RWPE1 (cell line): ENCODE data around the gene PKIG.
A peak's percentile ranks its signal among the peaks of the same experiment; 100 is the strongest.

Experiments
- CTCF ChIA-PET: fragments of 350-600 bp; sonication (Branson Sonifier 250); formaldehyde crosslinking; extraction: SDS; loops from one replicate; lab custom pipeline; 2021; lab: Yijun Ruan, JAX
- POLR2A ChIA-PET: fragments of 400-600 bp; formaldehyde crosslinking; extraction: SDS; loops from one replicate; lab custom pipeline; 2020; ENCODE audit warnings: antibody characterized with exemption; ENCODE audit not compliant: low non-redundant PET; lab: Yijun Ruan, JAX
- DNase-seq: peaks from one replicate; pipeline ENCODE4 v3.0.0; 2012; ENCODE audit warnings: low spot score
- H3K27ac ChIP-seq: fragments of 450-650 bp; 2 replicates; pipeline ENCODE4 v1.5.1; 2017
- CTCF ChIP-seq: fragments of 450-650 bp; conservative IDR thresholded peaks from 2 replicates; pipeline ENCODE4 v1.5.1; 2017; ENCODE audit warnings: low read depth, mild to moderate bottlenecking

Gene PKIG

GRCh38 chr20:44621939-44622338, 39.6 kb downstream of the PKIG start:
- DNase-seq: no peak
- POLR2A ChIA-PET: no interaction called here
- TF ChIP-seq CTCF: no peak
- CTCF ChIA-PET: interaction anchor here (0.6 to 1.0 kb wide), 2 partner anchors 134 to 405 kb away, joined by 3 to 4 read pairs; no protein-coding TSS in a partner anchor
- no peak overlapping the region for H3K27ac ChIP-seq

GRCh38 chr20:44622501-44623270, 40.3 kb downstream of the PKIG start:
- TF ChIP-seq CTCF: no peak
- ChIA-PET POLR2A (no interaction called here), CTCF (interaction anchor here (0.6 kb wide), 2 partner anchors 135 to 578 kb away, joined by 3 read pairs; no protein-coding TSS in a partner anchor)

GRCh38 chr20:44624152-44624551, 41.8 kb downstream of the PKIG start:
- ChIA-PET CTCF (no interaction called here), POLR2A (interaction anchor here (0.6 kb wide), 1 partner anchor 144 kb away, joined by 3 read pairs; no protein-coding TSS in a partner anchor)
- H3K27ac ChIP-seq: 0 out of 2 replicates have a peak overlapping the region, but pooled peaks have one; percentile 5
- TF ChIP-seq CTCF: no peak
- DNase-seq: no peak

More at GRCh38 chr20:44622501-44623270, 40.3 kb downstream of the PKIG start:
- no peak overlapping the region for H3K27ac ChIP-seq
- no peak for DNase-seq

- CTCF ChIA-PET: no interaction called here
- no peak for TF ChIP-seq CTCF
- DNase-seq: no peak
- POLR2A ChIA-PET: interaction anchor here (0.6 kb wide), 1 partner anchor 145 kb away, joined by 3 read pairs; no protein-coding TSS in a partner anchor
- no peak overlapping the region for H3K27ac ChIP-seq
Measured at GRCh38 chr20:44624743-44625271, 42.4 kb downstream of the PKIG start.

GRCh38 chr20:44625361-44625760, 43.0 kb downstream of the PKIG start:
- DNase-seq: no peak
- POLR2A ChIA-PET: no interaction called here
- CTCF ChIA-PET: interaction anchor here (0.6 kb wide), 1 partner anchor 58 kb away, joined by 3 read pairs; no protein-coding TSS in a partner anchor
- H3K27ac ChIP-seq: no peak overlapping the region
- TF ChIP-seq CTCF: no peak

- H3K27ac ChIP-seq: no peak overlapping the region
- ChIA-PET CTCF (interaction anchor here (0.6 to 0.7 kb wide), 2 partner anchors 16 to 390 kb away, joined by 4 read pairs; no protein-coding TSS in a partner anchor), POLR2A (no interaction called here)
- no peak for TF ChIP-seq CTCF
- no peak for DNase-seq
Measured at GRCh38 chr20:44626278-44626677, 43.9 kb downstream of the PKIG start.
